ENCODE results near the gene TBC1D16.
"Not testable (repeated sequence)": the region's sequence is repeated elsewhere in the genome, so short reads cannot be mapped to it uniquely, and the experiment has no call there.

The TBC1D16 gene

DNA sequence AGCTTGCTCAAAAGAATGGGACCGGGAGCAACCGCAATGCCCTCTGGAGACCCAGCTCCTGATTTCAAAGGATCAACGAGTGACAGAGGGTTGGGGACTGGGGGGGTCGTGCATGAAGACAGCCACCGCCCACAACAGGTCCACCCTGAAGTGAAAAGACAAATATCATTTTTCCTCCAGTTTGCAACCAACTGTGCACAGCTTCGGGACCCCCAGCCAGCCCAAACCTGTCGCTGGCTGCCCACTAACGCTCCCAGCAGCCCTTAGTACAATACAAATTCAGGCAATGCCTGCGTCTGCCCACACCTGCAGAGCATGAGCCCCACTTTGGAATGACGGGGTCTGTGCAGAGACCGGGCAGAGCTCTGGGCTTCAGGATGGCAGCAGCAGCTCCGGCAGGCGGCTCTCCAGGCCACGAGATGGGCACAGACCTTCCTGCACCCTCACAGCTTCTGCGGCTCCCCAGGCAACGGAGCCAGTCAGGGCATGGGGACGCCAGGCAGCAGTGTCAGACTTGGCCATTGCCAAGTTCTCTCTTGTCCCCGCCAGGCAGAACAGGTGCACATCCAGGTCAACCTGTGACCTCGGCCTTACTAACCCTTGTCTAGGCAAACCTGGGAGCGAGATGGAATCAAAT, 60.1 kb downstream of the TBC1D16 start:
- no peak for DNase-seq (ENCODE audit: low read depth in 2 of 2)

DNA sequence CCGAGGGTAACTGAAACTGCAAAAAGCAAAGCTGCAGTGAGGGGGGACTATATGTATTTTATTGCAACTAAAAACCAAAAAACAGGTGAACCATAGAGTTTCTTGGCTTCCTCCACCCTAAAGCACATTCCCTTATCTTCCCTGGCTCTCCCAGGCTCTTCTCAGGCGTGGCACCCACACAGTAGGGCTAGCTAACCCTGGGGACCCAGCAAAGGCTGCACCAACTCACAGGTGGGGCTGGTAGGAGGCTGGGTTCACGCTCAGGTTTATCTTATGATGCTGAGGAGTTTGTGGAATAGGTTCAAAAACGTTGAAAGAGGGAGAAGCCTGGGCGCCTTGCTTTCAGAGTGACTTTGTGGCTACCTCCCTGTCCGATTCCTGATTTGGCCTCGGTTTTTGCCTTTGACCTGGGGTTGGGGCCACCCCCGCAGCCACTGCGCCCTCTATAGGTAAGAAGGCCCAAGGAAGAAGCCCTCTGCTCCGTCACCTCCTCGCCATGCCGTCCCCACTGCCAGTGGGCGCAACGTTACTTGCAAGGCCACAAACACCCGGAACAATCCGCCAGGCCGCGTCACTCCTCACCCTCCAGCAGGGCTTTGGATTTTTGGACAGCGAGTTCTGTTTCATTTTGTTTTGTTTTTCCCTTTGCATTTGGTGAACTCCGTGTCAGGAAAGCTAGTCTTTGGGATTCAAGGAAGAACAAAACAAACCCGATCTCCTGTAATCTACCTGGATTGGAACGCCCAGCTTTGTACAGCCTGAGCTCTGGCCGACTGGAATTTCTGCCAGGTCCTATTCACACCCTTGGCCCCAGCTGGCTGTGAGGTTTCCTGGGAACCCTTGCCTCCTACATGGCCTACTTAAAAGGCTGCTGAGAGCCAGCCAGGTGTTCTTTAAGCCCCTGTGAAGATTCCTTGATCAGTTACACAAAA, 60.8 kb downstream of the TBC1D16 start:
- DNase-seq (ENCODE audit: low read depth in 2 of 2) = no peak

DNA sequence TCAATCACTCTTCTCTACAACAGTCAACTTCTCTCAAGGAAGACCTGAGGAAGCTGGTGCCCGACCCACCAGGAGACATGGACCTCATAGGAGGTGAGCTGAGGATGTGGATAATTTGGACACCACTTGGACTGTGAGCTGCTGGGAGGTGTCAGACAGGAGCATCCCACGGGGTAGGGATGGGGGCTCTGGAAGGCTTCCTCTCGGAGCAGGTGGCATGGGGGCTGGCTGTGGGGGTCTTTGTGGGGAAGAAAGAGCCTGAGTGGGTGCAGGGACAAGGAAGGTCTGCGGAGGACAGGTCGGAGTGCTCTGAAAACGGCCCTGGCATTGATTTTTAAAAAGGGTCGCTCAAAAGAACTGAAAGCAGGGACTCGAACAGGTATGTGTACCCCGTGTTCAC, 64.0 kb downstream of the TBC1D16 start:
- no peak for DNase-seq (ENCODE audit: low read depth in 2 of 2)

DNA sequence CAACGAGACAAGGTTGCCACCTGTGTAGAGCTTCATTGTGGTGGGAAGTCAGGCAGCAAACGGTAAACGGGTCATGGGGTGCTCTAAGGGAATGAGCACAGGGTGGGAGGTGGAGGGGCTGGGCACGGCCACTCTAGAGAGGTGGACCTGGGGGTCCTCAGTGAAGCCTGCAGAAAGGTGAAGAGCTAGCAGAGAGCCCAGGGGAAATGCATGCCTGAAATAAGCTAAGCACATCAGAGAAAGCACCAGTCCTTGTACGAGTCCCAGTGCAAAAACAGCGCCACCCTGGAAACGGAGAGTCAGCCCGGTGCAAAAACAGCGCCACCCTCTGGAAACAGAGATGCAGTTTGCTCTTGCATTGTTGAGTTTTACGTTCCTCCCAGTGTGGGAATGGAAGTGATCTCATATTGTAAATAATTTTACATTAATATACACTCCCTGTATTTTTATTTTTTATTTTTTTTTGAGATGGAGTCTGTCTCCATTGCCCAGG, 65.0 kb downstream of the TBC1D16 start:
- DNase-seq (ENCODE audit: low read depth in 2 of 2) = no peak

DNA sequence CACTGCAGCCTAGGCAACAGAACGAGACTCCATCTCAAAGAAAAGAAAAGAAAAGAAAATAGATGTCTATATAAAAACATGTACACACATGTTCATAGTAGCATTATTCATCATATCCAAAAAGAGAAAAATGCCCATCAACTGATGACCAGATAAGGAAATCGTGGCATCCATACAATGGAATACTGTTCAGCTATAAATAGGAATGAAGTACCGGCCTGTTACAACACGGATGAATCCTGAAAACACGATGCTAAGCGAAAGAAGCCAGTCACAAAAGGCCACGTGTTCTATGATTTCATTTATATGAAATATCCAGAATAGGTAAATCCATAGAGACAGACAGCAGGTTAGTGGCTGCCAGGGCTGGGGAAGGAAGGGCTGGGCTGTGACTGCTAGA, 65.8 kb downstream of the TBC1D16 start:
- DNase-seq (ENCODE audit: low read depth in 2 of 2) = no peak

DNA sequence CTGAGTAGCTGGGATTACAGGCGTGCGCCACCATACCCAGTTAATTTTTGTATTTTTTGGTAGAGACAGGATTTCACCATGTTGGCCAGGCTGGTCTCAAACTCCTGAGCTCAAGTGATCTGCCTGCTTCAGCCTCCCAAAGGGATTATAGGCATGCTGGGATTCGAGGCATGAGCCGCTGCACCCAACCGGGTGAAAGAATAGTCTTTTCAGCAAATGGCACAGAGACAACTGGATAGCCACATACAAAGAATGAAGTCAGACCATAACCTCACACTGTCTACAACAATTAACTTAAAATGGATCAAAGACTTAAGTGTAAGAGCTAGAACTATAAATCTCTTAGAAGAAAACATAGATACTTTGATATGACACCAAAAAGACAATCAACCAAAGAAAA, 67.6 kb downstream of the TBC1D16 start:
- no peak for DNase-seq (ENCODE audit: low read depth in 2 of 2)

DNA sequence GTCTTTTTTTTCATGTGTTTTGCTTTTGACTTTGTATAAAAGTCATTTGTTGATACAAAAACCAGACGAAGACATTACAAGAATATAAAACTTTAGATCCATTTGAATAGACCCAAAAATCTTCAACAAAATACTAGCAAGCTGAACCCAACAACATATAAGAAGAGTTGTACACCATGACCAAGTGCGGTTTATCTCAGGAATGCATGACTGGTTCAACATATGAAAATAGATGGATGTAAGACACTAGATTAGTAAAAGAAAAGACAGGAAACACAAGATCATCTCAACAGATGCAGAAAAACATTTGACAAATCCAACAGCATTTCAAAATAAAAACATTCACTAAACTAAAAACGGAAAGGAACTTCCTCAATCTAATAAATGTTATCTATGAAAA, 69.0 kb downstream of the TBC1D16 start:
- DNase-seq (ENCODE audit: low read depth in 2 of 2) = no peak

DNA sequence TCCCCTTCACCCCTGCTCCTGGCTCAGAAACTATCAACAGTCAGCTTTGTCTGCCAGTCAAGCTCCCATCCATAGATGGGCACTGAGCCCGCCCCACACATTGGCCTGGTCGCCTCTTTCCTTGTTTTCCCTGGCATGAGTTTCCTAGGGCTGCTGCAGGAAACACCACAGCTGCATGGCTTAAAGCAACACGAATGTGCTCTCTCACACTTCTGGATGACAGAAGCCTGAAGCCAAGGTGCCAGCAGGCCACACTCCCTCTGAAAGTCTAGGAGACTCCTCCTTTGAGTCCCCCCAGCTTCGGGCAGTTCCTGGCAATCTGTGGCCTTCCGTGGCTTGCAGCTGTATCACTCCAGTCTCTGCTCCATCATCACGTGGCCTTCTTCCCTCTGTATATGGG, 69.9 kb downstream of the TBC1D16 start:
- no peak for DNase-seq (ENCODE audit: low read depth in 2 of 2)

DNA sequence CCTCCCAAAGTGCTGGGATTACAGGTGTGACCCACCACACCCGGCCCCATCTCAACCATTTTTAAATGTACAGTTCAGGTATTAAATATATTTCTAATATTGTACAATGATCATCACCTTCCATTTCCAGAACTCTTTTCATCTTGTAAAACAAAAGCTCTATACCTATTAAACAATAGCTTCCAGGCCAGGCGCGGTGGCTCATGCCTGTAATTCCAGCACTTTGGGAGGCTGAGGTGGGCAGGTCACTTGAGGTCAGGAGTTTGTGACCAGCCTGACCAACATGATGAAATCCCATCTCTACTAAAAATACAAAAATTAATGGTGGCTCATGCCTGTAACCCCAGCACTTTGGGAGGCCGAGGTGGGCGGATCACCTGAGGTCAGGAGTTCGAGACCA, 73.2 kb downstream of the TBC1D16 start:
- not testable (repeated sequence) for DNase-seq (ENCODE audit: low read depth in 2 of 2)

DNA sequence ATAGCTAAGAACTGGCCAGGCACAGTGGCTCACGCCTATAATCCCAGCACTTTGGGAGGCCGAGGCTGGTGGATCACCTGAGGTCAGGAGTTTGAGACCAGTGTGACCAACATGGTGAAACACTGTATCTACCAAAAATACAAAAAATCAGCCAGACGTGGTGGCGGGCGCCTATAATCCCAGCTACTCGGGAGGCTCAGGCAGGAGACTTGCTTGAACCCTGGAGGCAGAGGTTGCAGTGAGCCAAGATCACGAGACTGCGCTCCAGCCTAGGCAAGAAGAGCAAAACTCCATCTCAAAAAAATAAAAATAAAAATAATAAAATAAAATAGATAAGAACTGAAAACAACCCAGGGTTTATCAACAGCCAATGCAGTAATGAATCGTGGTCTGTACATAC, 74.1 kb downstream of the TBC1D16 start:
- not testable (repeated sequence) for DNase-seq (ENCODE audit: low read depth in 2 of 2)

DNA sequence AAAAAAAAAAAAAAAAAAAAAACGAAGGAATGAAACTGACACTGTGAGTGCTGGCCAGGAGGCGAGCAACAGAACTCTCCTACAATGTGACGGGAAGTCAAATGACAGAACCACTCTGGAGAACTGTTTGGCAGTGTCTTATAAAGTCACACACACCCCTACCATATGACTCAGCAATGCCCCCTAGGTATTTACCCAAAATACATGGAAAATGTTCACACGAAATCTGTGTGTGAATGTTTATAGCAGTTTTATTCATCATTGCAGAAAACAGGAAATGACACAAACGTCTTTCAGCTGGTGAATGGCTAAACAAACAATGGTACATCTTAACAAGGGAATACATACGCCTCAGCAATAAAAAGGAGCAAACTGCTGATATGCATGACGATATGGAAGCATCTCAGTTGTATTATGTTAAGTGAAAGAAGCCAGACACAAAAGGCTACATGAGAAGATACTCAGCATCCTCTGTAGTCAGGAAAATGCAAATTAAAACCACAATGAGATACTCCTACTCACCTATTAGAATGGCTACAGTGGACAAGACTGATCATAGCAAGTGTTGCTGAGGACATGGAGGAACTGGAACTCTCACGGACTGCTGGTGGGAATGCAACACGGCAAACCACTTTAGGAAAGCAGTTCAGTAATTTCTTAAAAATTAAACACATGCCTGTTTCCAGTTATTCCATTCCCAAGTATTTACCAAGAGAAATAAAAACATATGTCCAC, 74.7 kb downstream of the TBC1D16 start:
- DNase-seq (ENCODE audit: low read depth in 2 of 2) = no peak

DNA sequence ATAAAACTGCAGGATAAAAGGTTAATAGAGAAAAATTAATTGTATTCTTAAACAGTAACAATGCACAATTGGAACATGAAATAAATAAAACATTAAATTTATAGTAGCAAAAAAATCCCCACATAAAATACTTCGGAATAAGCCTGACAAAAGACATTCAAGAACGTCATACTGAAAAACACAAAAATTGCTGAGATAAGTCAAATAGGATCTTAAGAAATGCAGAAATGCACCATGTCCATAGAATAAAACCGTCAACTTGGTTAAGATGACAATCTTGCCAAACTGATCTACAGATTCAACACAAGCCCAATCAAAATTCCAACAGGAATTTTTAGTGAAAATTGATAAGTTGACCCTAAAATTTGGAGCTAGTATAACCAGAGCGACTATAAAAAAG, 76.6 kb downstream of the TBC1D16 start:
- DNase-seq (ENCODE audit: low read depth in 2 of 2) = no peak

DNA sequence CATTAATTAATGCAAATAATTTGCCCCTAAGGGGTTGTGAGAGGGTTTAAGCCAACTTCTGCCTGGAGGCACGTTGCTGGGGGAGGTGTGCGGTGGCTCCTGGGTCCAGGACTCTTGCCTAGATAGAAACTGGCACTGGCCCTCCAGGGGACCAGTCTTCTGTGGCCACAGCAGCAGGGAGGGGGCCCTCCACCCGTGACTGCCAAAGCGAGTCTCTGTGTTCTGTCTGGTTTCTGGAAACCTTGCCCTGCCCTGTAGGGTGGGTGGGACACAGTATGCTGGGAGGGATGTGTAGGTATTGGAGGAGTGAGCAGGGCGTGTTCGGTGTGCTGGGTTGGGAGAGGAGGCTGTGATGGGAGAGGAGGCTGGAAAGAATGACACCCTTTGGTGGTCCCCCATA, 78.8 kb downstream of the TBC1D16 start:
- DNase-seq (ENCODE audit: low read depth in 2 of 2) = no peak

DNA sequence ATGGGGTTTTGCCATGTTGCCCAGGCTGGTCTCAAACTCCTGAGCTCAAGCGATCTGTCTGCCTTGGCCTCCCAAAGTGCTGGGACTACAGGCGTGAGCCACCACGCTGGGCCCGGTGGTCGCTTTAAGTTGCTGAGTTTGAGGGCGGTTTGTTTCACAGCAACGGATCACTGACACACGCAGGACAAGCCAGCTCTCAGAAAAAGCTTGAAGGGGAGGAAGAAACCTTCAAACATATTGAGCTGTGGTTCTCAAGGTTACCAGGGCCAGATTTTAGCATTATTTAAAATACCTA, 79.3 kb downstream of the TBC1D16 start:
- DNase-seq (ENCODE audit: low read depth in 2 of 2) = not testable (repeated sequence)

DNA sequence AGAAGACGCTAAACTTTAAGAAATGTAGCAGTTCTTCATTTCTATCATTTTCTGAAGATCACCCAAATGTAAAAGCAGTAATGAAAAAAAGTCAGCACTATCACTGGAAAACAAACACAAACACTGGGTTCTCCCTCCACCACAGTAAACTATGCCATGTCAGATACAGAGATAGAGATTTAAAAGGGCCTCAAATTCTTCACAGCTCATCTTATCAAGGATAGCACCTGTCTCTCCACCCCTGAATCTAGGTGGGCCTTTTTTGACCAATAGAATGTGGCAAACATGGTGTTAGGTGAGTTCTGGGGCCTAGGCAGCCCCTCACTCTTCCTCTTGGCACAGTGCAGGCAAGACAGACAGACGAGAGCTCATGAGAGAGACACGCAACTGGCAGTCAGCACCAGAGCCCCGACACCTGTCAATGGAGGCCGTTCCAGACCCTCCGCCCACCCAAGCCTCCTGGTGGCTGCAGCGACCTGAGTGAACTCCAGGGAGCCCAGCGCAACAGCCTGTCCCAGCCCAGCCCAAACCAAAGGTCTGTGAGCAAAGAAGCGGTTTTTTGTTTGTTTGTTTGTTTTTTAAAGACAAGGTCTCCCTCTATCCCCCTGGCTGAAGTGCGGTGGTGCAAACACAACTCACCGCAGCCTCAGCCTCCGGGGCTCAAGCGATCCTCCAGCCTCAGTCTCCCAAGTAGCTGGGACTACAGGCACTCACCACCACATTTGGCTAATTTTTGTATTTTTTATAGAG, 79.8 kb downstream of the TBC1D16 start:
- no peak for DNase-seq (ENCODE audit: low read depth in 2 of 2)

DNA sequence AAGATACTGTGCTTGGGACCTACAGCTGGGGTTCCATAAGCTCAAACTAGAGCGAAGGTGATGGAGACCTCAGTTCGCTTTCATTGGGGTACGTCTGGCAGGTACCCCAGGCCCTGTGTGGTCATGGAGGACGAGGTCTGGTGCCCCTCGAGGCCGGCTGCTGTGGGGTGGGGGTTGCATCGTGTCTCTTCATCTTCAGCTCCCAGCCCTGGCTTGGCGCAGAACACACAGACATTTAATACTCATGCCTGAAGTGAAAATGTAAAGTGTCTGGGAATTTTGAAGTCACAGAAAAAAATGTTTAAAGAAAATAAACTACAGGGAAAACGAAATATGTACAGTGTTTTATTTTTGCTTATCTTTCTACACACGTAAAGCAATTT, 80.5 kb downstream of the TBC1D16 start:
- no peak for DNase-seq (ENCODE audit: low read depth in 2 of 2)

DNA sequence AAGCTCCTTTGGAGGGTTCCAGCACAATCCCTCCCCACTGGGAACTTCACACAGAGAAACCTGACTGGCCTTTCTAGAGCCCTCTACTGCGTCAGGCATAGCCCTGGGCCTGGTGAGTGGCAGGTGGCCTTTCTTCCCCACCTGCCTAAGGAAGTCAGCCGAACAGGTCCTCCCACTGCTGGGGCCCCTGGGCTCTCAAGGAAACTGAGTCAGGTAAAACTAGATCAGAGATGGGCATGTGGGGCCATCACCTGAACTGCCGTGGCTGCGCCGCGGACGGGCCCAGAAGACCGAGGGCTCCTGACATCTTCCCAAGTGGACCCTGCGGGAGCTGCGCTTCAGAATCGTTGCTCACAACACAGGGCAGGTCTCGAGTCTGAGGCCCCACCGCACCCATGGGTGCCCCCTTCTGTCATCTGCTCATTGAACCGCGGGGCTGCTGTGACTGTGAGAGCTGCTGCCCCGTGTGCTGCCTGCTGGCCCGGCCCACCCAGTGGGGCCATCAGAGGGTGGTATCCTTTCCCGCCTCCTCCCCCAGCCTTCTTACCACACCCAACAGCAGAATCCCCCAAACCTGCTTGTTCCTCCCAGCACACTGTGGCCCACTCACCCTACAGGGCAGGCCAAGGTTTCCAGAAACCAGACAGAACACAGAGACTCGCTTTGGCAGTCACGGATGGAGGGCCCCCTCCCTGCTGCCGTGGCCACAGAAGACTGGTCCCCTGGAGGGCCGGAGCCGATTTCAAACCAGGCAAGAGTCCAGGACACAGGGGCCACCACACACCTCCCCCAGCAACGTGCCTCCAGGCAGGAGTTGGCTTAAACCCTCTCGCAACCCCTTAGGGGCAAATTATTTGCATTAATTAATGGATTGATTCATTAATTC, 81.1 kb downstream of the TBC1D16 start:
- DNase-seq (ENCODE audit: low read depth in 2 of 2) = no peak

DNA sequence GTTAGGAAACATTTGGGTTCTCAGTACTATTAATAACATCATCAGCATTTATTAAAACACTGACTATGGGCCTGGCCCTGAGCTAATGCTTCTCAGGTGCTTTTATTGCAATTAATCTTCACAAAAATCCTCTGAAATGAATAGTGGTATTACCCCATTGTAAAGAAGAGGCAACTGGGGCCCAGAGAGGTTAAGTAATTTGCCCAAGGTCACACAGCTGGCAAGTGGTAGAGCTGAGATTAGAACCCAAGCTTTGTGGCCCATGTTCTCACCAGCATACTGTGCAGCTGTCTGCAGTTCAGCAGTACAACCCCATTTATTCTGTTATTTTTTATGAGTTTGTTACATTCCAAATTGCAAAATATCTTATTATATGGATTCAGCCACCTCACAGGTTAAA, 82.3 kb downstream of the TBC1D16 start:
- no peak for DNase-seq (ENCODE audit: low read depth in 2 of 2)

DNA sequence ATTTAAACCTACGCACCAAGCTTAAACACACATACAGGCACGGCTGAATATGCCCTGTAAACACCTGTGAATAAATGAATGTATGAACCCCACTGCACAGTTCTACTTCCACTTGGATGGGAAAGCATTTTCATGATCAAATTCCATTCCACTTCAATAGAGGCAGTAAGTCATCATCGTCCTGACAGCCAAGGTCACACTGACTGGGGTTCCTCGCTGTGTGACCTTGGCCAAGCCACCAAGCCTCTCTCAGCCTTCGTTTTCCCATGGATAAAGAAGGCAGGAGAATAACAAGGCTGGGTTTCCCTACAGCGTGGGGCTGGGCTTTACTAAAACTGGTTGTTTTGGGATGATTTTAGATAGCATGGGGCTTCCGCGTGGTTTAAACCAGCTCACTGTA, 82.8 kb downstream of the TBC1D16 start:
- DNase-seq (ENCODE audit: low read depth in 2 of 2) = no peak

DNA sequence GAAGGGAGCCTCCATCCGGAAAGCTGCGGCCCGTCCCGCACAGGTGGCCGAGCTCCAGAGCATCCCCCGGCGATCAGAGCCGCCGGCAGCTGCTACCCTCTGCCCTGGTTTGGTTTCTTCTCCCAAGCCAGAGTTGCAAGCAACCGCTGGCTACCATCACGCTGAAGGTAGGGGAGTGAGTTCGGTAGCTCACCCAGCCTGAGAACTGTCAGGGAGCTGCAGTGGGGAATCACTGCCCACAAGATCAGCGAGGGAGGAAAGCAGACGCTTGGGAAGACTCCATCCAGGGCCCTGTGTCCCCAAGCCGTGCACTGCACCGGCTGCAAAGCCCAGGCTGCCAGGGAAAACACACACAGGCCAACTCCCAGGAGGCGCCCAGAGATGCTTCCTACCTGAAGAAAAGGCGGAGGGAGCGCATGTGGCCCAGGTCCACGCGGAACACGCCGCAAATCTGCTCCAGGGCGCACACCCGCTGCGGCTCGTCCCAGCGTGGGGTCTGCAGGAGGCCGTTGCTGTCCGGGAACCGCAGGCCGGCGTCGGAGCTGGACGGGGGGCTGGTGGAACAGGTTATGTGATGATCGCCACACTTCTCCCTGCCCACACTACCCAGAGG, 83.3 kb downstream of the TBC1D16 start:
- no peak for DNase-seq (ENCODE audit: low read depth in 2 of 2)

Data from stimulated activated CD4-positive, alpha-beta T cell treated with anti-CD3 and anti-CD28 coated beads, Interleukin-4, amount 100 ng/mL, for 48 hours (primary cell).